HEK293 (cell line): ENCODE measurements around the gene TPD52L1.
A peak's percentile ranks its signal among the peaks of the same experiment; 100 is the strongest.

Experiments
- CTCF ChIA-PET: fragments of 350-600 bp; formaldehyde crosslinking; extraction: SDS; loops from one replicate; lab custom pipeline; 2021; ENCODE audit warnings: antibody characterized with exemption; lab: Yijun Ruan, JAX
- POLR2A ChIA-PET: fragments of 300-600 bp; formaldehyde crosslinking; extraction: SDS; loops from one replicate; lab custom pipeline; 2020; ENCODE audit warnings: antibody characterized with exemption, inconsistent platforms; lab: Yijun Ruan, JAX
- H3K27ac ChIP-seq: fragments of 200-500 bp; sonication (Bioruptor generic); 2 replicates; pipeline ENCODE4 v1.5.1; 2014; ENCODE audit warnings: low read depth, low read length, control low read depth, inconsistent platforms; ENCODE audit errors: extremely low read depth
- H3K36me3 ChIP-seq, 2 experiments: fragments of 200-500 bp in 1 of 2; sonication (Bioruptor generic) in 1 of 2; 1 replicate in 1 of 2; 2 replicates in 1 of 2; pipeline ENCODE4 v1.5.1; 2014 to 2017; ENCODE audit warnings: inconsistent platforms in 2 of 2, low read length in 2 of 2; ENCODE audit not compliant: control insufficient read depth in 2 of 2, insufficient read depth in 1 of 2
- H3K4me1 ChIP-seq: fragments of 200-500 bp; sonication (Bioruptor generic); 2 replicates; pipeline ENCODE4 v1.5.1; 2014; ENCODE audit warnings: mild to moderate bottlenecking, low read length, inconsistent platforms; ENCODE audit not compliant: control insufficient read depth, insufficient read depth
- H3K4me3 ChIP-seq: 2 replicates; pipeline ENCODE4 v1.5.1; 2011; ENCODE audit warnings: low read depth, mild to moderate bottlenecking, control low read depth, low read length, moderate library complexity
- H3K9me3 ChIP-seq: fragments of 200-500 bp; sonication (Bioruptor generic); 2 replicates; pipeline ENCODE4 v1.5.1; 2014; ENCODE audit warnings: low read depth, low read length, inconsistent platforms; ENCODE audit not compliant: control insufficient read depth, insufficient read depth
- ZFHX2 ChIP-seq: fragments of 450-650 bp; formaldehyde crosslinking; conservative IDR thresholded peaks from 2 replicates; pipeline ENCODE4 v1.5.1; 2016; ENCODE audit warnings: missing biosample characterization, missing genetic modification characterization
- ZFP37 ChIP-seq: fragments of 450-650 bp; formaldehyde crosslinking; IDR thresholded peaks from 2 replicates; pipeline ENCODE4 v1.5.1; 2016; ENCODE audit warnings: missing biosample characterization, missing genetic modification characterization
- ZFP41 ChIP-seq: fragments of 450-650 bp; formaldehyde crosslinking; IDR thresholded peaks from 2 replicates; pipeline ENCODE4 v1.5.1; 2016; ENCODE audit warnings: missing biosample characterization, missing genetic modification characterization, borderline replicate concordance
- ZNF146 ChIP-seq: fragments of 450-650 bp; formaldehyde crosslinking; IDR thresholded peaks from 2 replicates; pipeline ENCODE4 v1.5.1; 2016; ENCODE audit warnings: missing biosample characterization, missing genetic modification characterization
- ZNF184 ChIP-seq: fragments of 450-650 bp; IDR thresholded peaks from 2 replicates; pipeline ENCODE4 v1.5.1; 2018; ENCODE audit warnings: missing biosample characterization, mild to moderate bottlenecking, missing genetic modification characterization
- ZNF202 ChIP-seq: fragments of 450-650 bp; formaldehyde crosslinking; IDR thresholded peaks from 2 replicates; pipeline ENCODE4 v1.5.1; 2016; ENCODE audit warnings: missing biosample characterization, missing genetic modification characterization, borderline replicate concordance
- ZNF266 ChIP-seq: fragments of 450-650 bp; formaldehyde crosslinking; IDR thresholded peaks from 2 replicates; pipeline ENCODE4 v1.5.1; 2016; ENCODE audit warnings: missing biosample characterization, missing genetic modification characterization, low read depth
- ZNF600 ChIP-seq: fragments of 450-650 bp; formaldehyde crosslinking; IDR thresholded peaks from 2 replicates; pipeline ENCODE4 v1.5.1; 2016; ENCODE audit warnings: missing biosample characterization, missing genetic modification characterization
- ZNF658 ChIP-seq: fragments of 450-650 bp; formaldehyde crosslinking; IDR thresholded peaks from 2 replicates; pipeline ENCODE4; 2016; ENCODE audit warnings: missing biosample characterization, missing genetic modification characterization
- ZNF792 ChIP-seq: fragments of 450-650 bp; formaldehyde crosslinking; IDR thresholded peaks from 2 replicates; pipeline ENCODE4 v1.5.1; 2016; ENCODE audit warnings: missing biosample characterization, missing genetic modification characterization
- TF ChIP-seq, protein P1 (sequence below): fragments of 450-650 bp; formaldehyde crosslinking; IDR thresholded peaks from 2 replicates; pipeline ENCODE4 v1.5.1; 2016; ENCODE audit warnings: missing biosample characterization, missing genetic modification characterization
- TF ChIP-seq, protein P2 (sequence below): fragments of 450-650 bp; formaldehyde crosslinking; IDR thresholded peaks from 2 replicates; pipeline ENCODE4 v1.5.1; 2016; ENCODE audit warnings: missing biosample characterization, missing genetic modification characterization
- TF ChIP-seq, protein P3 (sequence below): fragments of 450-650 bp; formaldehyde crosslinking; IDR thresholded peaks from 2 replicates; pipeline ENCODE4 v1.5.1; 2016; ENCODE audit warnings: missing biosample characterization, missing genetic modification characterization
- TF ChIP-seq, protein P4 (sequence below): fragments of 450-650 bp; formaldehyde crosslinking; IDR thresholded peaks from 2 replicates; pipeline ENCODE4 v1.5.1; 2017; ENCODE audit warnings: missing biosample characterization, mild to moderate bottlenecking, missing genetic modification characterization, moderate library complexity
- TF ChIP-seq, protein P5 (sequence below): fragments of 450-650 bp; formaldehyde crosslinking; IDR thresholded peaks from 2 replicates; pipeline ENCODE4 v1.5.1; 2017; ENCODE audit warnings: missing biosample characterization, missing genetic modification characterization
- TF ChIP-seq, protein P6 (sequence below): sonication (generic); formaldehyde crosslinking; IDR thresholded peaks from 2 replicates; pipeline ENCODE4 v1.8.1; 2022; ENCODE audit warnings: mild to moderate bottlenecking, moderate library complexity, missing genetic modification reagents
- TF ChIP-seq, protein P7 (sequence below): fragments of 450-650 bp; formaldehyde crosslinking; IDR thresholded peaks from 2 replicates; pipeline ENCODE4 v1.5.1; 2017; ENCODE audit warnings: missing biosample characterization, missing genetic modification characterization
- TF ChIP-seq, protein P8 (sequence below): fragments of 450-650 bp; formaldehyde crosslinking; conservative IDR thresholded peaks from 2 replicates; pipeline ENCODE4 v1.5.1; 2016; ENCODE audit warnings: low read depth, missing biosample characterization, missing genetic modification characterization

TPD52L1 gene

DNA sequence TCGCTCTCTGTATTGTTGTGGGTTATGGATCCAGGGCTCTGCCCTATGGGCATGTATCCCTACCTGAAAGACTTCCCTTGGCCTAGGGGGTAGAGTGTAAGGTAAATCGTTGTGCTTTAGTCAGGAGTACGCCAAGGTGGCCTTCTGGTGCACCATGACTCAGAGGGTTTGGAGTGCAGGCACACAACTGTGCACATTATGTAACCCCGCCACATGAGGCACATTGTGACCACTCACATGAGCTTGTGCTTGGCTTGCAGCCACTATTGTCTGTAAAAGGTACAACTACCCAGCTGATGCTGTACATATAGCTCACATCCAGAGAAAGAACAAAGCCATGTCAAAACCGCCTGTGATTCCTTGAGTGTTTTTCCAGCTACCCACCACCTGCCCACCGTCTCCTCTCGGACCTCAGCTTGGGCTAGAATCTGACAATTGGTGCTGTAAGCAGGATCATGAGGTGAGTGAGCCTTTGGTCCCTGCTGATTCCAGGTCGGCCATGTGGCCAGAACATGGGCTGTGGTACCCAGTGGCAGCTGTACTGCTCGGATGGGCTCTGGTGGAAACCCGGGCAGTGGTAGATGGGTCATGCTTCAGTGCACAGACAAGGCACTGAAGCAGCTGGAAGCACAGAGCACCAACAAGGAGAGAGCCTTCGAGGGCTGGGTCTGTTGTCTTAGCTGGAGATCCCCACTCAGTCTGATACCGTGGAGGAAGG, 114.4 kb downstream of the TPD52L1 start:
- ChIA-PET POLR2A (no interaction called here), CTCF (no interaction called here)
- no peaks in the 10 kb centered on the region for H3K4me1 ChIP-seq
- 0 out of 2 replicates have a peak, but pooled peaks have one; percentile 15 for TF ChIP-seq ZNF600 (tag by site-specific recombination)
- TF ChIP-seq, protein P1, sequence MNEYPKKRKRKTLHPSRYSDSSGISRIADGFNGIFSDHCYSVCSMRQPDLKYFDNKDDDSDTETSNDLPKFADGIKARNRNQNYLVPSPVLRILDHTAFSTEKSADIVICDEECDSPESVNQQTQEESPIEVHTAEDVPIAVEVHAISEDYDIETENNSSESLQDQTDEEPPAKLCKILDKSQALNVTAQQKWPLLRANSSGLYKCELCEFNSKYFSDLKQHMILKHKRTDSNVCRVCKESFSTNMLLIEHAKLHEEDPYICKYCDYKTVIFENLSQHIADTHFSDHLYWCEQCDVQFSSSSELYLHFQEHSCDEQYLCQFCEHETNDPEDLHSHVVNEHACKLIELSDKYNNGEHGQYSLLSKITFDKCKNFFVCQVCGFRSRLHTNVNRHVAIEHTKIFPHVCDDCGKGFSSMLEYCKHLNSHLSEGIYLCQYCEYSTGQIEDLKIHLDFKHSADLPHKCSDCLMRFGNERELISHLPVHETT, result no peak
- TF ChIP-seq, all 188 proteins: peak for 1
- Histone ChIP-seq H3K4me3 (no peak overlapping the region), H3K36me3 (peaks cover 4 to 36% of the 10 kb centered on the region in 2 experiments; a peak in 2 of 3 replicates), H3K27ac (no peak overlapping the region), H3K9me3 (no peaks in the 10 kb centered on the region)

DNA sequence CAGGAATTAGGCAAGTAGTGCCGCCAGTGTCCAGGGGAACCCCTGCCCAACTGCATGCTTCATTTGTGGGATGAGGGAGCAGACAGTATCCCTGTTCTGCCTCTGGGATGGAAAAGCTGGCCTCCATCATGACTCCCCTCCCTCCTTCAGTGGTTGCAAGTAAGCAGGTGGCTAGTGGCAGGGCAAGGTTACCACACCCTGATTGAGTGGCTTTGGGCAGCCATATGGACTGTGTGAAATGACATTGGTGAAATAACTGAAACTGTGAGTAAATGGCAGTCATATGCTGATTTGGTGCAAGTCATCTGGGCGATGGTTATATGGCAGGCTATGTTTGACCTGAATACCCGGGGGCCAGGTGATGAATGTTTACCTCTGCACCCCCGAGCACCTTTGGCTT, 115.2 kb downstream of the TPD52L1 start:
- Histone ChIP-seq H3K4me3 (no peak overlapping the region), H3K4me1 (no peaks in the 10 kb centered on the region), H3K36me3 (peaks cover 0 to 41% of the 10 kb centered on the region in 2 experiments; a peak in 2 of 3 replicates), H3K9me3 (no peaks in the 10 kb centered on the region), H3K27ac (no peak overlapping the region)
- CTCF ChIA-PET, result interaction anchor here (0.5 to 1.0 kb wide), 2 partner anchors 25 to 77 kb away, joined by 3 read pairs; no protein-coding TSS in a partner anchor
- POLR2A ChIA-PET, result no interaction called here
- TF ChIP-seq, protein P2, sequence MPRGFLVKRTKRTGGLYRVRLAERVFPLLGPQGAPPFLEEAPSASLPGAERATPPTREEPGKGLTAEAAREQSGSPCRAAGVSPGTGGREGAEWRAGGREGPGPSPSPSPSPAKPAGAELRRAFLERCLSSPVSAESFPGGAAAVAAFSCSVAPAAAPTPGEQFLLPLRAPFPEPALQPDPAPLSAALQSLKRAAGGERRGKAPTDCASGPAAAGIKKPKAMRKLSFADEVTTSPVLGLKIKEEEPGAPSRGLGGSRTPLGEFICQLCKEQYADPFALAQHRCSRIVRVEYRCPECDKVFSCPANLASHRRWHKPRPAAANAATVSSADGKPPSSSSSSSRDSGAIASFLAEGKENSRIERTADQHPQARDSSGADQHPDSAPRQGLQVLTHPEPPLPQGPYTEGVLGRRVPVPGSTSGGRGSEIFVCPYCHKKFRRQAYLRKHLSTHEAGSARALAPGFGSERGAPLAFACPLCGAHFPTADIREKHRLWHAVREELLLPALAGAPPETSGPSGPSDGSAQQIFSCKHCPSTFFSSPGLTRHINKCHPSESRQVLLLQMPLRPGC (tag by site-specific recombination), result no peak
- TF ChIP-seq, protein P3, sequence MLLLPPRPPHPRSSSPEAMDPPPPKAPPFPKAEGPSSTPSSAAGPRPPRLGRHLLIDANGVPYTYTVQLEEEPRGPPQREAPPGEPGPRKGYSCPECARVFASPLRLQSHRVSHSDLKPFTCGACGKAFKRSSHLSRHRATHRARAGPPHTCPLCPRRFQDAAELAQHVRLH (tag by site-specific recombination), result no peak
- TF ChIP-seq, protein P4, sequence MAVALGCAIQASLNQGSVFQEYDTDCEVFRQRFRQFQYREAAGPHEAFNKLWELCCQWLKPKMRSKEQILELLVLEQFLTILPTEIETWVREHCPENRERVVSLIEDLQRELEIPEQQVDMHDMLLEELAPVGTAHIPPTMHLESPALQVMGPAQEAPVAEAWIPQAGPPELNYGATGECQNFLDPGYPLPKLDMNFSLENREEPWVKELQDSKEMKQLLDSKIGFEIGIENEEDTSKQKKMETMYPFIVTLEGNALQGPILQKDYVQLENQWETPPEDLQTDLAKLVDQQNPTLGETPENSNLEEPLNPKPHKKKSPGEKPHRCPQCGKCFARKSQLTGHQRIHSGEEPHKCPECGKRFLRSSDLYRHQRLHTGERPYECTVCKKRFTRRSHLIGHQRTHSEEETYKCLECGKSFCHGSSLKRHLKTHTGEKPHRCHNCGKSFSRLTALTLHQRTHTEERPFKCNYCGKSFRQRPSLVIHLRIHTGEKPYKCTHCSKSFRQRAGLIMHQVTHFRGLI (tag by site-specific recombination), result no peak
- no peak for TF ChIP-seq ZNF658 (tag by site-specific recombination)
- TF ChIP-seq, protein P1, result no peak
- TF ChIP-seq, protein P5, sequence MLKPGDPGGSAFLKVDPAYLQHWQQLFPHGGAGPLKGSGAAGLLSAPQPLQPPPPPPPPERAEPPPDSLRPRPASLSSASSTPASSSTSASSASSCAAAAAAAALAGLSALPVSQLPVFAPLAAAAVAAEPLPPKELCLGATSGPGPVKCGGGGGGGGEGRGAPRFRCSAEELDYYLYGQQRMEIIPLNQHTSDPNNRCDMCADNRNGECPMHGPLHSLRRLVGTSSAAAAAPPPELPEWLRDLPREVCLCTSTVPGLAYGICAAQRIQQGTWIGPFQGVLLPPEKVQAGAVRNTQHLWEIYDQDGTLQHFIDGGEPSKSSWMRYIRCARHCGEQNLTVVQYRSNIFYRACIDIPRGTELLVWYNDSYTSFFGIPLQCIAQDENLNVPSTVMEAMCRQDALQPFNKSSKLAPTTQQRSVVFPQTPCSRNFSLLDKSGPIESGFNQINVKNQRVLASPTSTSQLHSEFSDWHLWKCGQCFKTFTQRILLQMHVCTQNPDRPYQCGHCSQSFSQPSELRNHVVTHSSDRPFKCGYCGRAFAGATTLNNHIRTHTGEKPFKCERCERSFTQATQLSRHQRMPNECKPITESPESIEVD (tag by site-specific recombination), result no peak
- TF ChIP-seq, protein P6, sequence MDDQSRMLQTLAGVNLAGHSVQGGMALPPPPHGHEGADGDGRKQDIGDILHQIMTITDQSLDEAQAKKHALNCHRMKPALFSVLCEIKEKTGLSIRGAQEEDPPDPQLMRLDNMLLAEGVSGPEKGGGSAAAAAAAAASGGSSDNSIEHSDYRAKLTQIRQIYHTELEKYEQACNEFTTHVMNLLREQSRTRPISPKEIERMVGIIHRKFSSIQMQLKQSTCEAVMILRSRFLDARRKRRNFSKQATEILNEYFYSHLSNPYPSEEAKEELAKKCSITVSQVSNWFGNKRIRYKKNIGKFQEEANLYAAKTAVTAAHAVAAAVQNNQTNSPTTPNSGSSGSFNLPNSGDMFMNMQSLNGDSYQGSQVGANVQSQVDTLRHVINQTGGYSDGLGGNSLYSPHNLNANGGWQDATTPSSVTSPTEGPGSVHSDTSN, result no peak
- no peak for TF ChIP-seq ZNF266 (tag by site-specific recombination)
- TF ChIP-seq ZNF202, result no peak
- TF ChIP-seq, protein P7, sequence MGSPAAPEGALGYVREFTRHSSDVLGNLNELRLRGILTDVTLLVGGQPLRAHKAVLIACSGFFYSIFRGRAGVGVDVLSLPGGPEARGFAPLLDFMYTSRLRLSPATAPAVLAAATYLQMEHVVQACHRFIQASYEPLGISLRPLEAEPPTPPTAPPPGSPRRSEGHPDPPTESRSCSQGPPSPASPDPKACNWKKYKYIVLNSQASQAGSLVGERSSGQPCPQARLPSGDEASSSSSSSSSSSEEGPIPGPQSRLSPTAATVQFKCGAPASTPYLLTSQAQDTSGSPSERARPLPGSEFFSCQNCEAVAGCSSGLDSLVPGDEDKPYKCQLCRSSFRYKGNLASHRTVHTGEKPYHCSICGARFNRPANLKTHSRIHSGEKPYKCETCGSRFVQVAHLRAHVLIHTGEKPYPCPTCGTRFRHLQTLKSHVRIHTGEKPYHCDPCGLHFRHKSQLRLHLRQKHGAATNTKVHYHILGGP (tag by site-specific recombination), result no peak
- TF ChIP-seq ZNF184 (tag by site-specific recombination), result no peak
- TF ChIP-seq, protein P8, sequence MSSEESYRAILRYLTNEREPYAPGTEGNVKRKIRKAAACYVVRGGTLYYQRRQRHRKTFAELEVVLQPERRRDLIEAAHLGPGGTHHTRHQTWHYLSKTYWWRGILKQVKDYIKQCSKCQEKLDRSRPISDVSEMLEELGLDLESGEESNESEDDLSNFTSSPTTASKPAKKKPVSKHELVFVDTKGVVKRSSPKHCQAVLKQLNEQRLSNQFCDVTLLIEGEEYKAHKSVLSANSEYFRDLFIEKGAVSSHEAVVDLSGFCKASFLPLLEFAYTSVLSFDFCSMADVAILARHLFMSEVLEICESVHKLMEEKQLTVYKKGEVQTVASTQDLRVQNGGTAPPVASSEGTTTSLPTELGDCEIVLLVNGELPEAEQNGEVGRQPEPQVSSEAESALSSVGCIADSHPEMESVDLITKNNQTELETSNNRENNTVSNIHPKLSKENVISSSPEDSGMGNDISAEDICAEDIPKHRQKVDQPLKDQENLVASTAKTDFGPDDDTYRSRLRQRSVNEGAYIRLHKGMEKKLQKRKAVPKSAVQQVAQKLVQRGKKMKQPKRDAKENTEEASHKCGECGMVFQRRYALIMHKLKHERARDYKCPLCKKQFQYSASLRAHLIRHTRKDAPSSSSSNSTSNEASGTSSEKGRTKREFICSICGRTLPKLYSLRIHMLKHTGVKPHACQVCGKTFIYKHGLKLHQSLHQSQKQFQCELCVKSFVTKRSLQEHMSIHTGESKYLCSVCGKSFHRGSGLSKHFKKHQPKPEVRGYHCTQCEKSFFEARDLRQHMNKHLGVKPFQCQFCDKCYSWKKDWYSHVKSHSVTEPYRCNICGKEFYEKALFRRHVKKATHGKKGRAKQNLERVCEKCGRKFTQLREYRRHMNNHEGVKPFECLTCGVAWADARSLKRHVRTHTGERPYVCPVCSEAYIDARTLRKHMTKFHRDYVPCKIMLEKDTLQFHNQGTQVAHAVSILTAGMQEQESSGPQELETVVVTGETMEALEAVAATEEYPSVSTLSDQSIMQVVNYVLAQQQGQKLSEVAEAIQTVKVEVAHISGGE (tag by site-specific recombination), result no peak
- TF ChIP-seq ZFP37, result no peak
- no peak for TF ChIP-seq ZNF146
- no peak for TF ChIP-seq ZFP41 (tag by site-specific recombination)
- TF ChIP-seq ZNF792 (tag by site-specific recombination), result no peak
- no peak for TF ChIP-seq ZFHX2 (tag by site-specific recombination)
